K562 (cell line): Measurements from ENCODE around the gene ZSWIM8. TPM values are rescaled to one million over a fixed set of nuclear protein-coding genes. Genes with fewer than 3 reads are reported as not detected.

Source experiments
- ATAC-seq: fragments of 200-7000 bp; cut with Tn5 transposase; 3 replicates; pipeline ENCODE4 v1.9.1; 2020; ENCODE audit warnings: moderate library complexity
- BruUV-seq: library from RNA; stranded (reverse); fragments of 400-500 nt; replicated peaks from 2 replicates; lab custom pipeline; 2021; lab: Mats Ljungman, UMichigan
- CTCF ChIA-PET: fragments of 300-600 bp; formaldehyde crosslinking; extraction: SDS; loops from one replicate; lab custom pipeline; 2021; ENCODE audit warnings: low intra/inter-chr PET ratio; lab: Yijun Ruan, JAX
- POLR2A ChIA-PET: fragments of 300-600, 350-650 bp; sonication (Branson Sonifier 250); formaldehyde crosslinking; extraction: SDS; loops from one replicate; lab custom pipeline; 2021; ENCODE audit warnings: antibody characterized with exemption, inconsistent platforms; lab: Yijun Ruan, JAX
- DNase-seq, 4 experiments: peaks; one replicate each; pipeline versions ENCODE4 v3.0.0 to v3.0.0-alpha.2; 2011 to 2018; ENCODE audit warnings: low spot score in 3 of 4, mixed read lengths in 3 of 4; ENCODE audit errors: extremely low read depth in 1 of 4
- FAIRE-seq: peaks from 2 replicates; lab custom pipeline; 2011; peaks lifted over from hg19 to GRCh38; lab: Jason Lieb, UNC
- H2AFZ ChIP-seq: 2 replicates; pipeline ENCODE4 v1.6.0; 2011; ENCODE audit warnings: low read depth, low read length, control low read depth, inconsistent platforms
- H3K27ac ChIP-seq: fragments of 200-600 bp; 3 replicates; pipeline ENCODE4 v1.8.0; 2011; ENCODE audit warnings: low read depth, mild to moderate bottlenecking, control low read depth, inconsistent platforms, low read length, moderate library complexity, mixed read lengths; ENCODE audit errors: extremely low read depth
- H3K27me3 ChIP-seq, 2 experiments: fragments of 300-600 bp in 1 of 2; 2 replicates in 1 of 2; 3 replicates in 1 of 2; pipeline versions ENCODE4 v1.6.0 to v1.8.0; 2011; ENCODE audit warnings: inconsistent platforms in 2 of 2, low read length in 2 of 2, mild to moderate bottlenecking in 1 of 2, mixed read lengths in 1 of 2, moderate library complexity in 1 of 2; ENCODE audit not compliant: control insufficient read depth in 2 of 2, insufficient read depth in 2 of 2
- H3K36me3 ChIP-seq: fragments of 300-600 bp; 3 replicates; pipeline ENCODE4 v1.8.0; 2011; ENCODE audit warnings: mild to moderate bottlenecking, low read length, inconsistent platforms; ENCODE audit not compliant: control insufficient read depth, insufficient read depth
- H3K4me1 ChIP-seq, 2 experiments: fragments of 200-600 bp in 1 of 2; replicated peaks in 1 of 2; 2 replicates in 1 of 2; 3 replicates in 1 of 2; pipeline versions ENCODE4 v1.5.1 to v1.8.0; 2011; ENCODE audit warnings: inconsistent platforms in 2 of 2, low read length in 2 of 2, mild to moderate bottlenecking in 1 of 2, mixed read lengths in 1 of 2, moderate library complexity in 1 of 2; ENCODE audit not compliant: control insufficient read depth in 2 of 2, insufficient read depth in 2 of 2
- H3K4me2 ChIP-seq: 2 replicates; pipeline ENCODE4 v1.6.1; 2011; ENCODE audit warnings: low read length, control low read depth, inconsistent platforms, mixed read lengths; ENCODE audit not compliant: insufficient read depth
- H3K4me3 ChIP-seq: fragments of 200-600 bp; sonication (generic), shearing (Covaris generic); 2 replicates; pipeline ENCODE4 v1.5.1; 2016; ENCODE audit warnings: control low read depth, inconsistent platforms
- H3K79me2 ChIP-seq: fragments of 200-600 bp; 3 replicates; pipeline ENCODE4 v1.8.0; 2011; ENCODE audit warnings: low read length, inconsistent platforms; ENCODE audit not compliant: control insufficient read depth, insufficient read depth
- H3K9ac ChIP-seq, 2 experiments: 2 replicates each; pipeline versions ENCODE4 v1.6.0 to v1.6.1; 2011; ENCODE audit warnings: low read depth in 2 of 2, low read length in 2 of 2, control low read depth in 1 of 2, inconsistent platforms in 1 of 2, mild to moderate bottlenecking in 1 of 2, mixed read lengths in 1 of 2; ENCODE audit not compliant: insufficient read depth in 1 of 2
- H3K9me1 ChIP-seq: one replicate; pipeline ENCODE4 v1.6.0; 2011; ENCODE audit warnings: inconsistent platforms, mild to moderate bottlenecking, low read length, moderate library complexity; ENCODE audit not compliant: control insufficient read depth, insufficient read depth
- H3K9me3 ChIP-seq: replicated peaks from 2 replicates; pipeline ENCODE4 v1.5.1; 2011; ENCODE audit warnings: low read depth, low read length, inconsistent platforms; ENCODE audit not compliant: control insufficient read depth, insufficient read depth
- H4K20me1 ChIP-seq: replicated peaks from 2 replicates; pipeline ENCODE4 v1.6.1; 2011; ENCODE audit warnings: low read length, inconsistent platforms, mixed read lengths; ENCODE audit not compliant: control insufficient read depth, insufficient read depth
- BRF1 ChIP-seq: IDR thresholded peaks from 3 replicates; pipeline ENCODE4 v1.6.1; 2011; ENCODE audit warnings: borderline replicate concordance, mild to moderate bottlenecking; ENCODE audit not compliant: insufficient read length; ENCODE audit errors: extremely low read depth
- ELF1 ChIP-seq: fragments of 200-800 bp; sonication (Bioruptor generic); IDR thresholded peaks from 2 replicates; pipeline ENCODE4 v1.6.1; 2016; ENCODE audit warnings: missing genetic modification characterization, missing compliant biosample characterization
- ELK3 ChIP-seq: fragments of 450-650 bp; formaldehyde crosslinking; IDR thresholded peaks from 2 replicates; pipeline ENCODE4 v1.4.0; 2020; ENCODE audit warnings: mild to moderate bottlenecking
- FOXJ2 ChIP-seq: fragments of 200-800 bp; sonication (Bioruptor generic); IDR thresholded peaks from 2 replicates; pipeline ENCODE4 v1.6.1; 2016; ENCODE audit warnings: missing genetic modification characterization, missing compliant biosample characterization
- GATAD2B ChIP-seq: fragments of 450-650 bp; IDR thresholded peaks from 2 replicates; pipeline ENCODE4 v1.6.1; 2017; ENCODE audit warnings: mild to moderate bottlenecking, borderline replicate concordance
- GTF2B ChIP-seq: IDR thresholded peaks from 2 replicates; pipeline ENCODE4 v1.6.1; 2011; ENCODE audit not compliant: insufficient read length; ENCODE audit errors: extremely low read depth
- HNRNPH1 ChIP-seq: fragments of 200-400 bp; formaldehyde crosslinking; optimal IDR thresholded peaks from 2 replicates; pipeline ENCODE3; 2017; ENCODE audit warnings: low read depth, mild to moderate bottlenecking, low read length, moderate library complexity
- KLF16 ChIP-seq: IDR thresholded peaks from 2 replicates; pipeline ENCODE4 v1.6.1; 2016; ENCODE audit warnings: antibody characterized with exemption
- VEZF1 ChIP-seq: fragments of 200-800 bp; sonication (Bioruptor generic); IDR thresholded peaks from 2 replicates; pipeline ENCODE4 v1.6.1; 2017; ENCODE audit warnings: missing genetic modification characterization, missing compliant biosample characterization
- ZNF23 ChIP-seq: fragments of 250-450 bp; sonication (Bioruptor Pico); IDR thresholded peaks from 2 replicates; pipeline ENCODE4 v1.4.0; 2020; ENCODE audit warnings: mild to moderate bottlenecking
- ZNF232 ChIP-seq: sonication (generic); formaldehyde crosslinking; IDR thresholded peaks from 2 replicates; pipeline ENCODE4 v1.8.0; 2022; ENCODE audit warnings: mild to moderate bottlenecking, missing genetic modification reagents
- ZNF740 ChIP-seq, 3 experiments: fragments of 200-800 bp in 1 of 3; sonication (Bioruptor generic) in 1 of 3; sonication (generic) in 1 of 3; formaldehyde crosslinking in 1 of 3; IDR thresholded peaks; 2 replicates each; pipeline versions ENCODE4 v1.6.1 to v1.8.0; 2016 to 2022; ENCODE audit warnings: mild to moderate bottlenecking in 2 of 3, missing compliant biosample characterization in 2 of 3, missing genetic modification characterization in 2 of 3, missing genetic modification reagents in 1 of 3
- WGBS: fragments of 100-300 bp; shearing (Covaris generic); methylation state at CpG from one replicate; pipeline ENCODE4 v1.1.6; 2016; ENCODE audit warnings: low coverage, mixed read lengths; ENCODE audit not compliant: insufficient coverage; ENCODE audit errors: missing lambda C conversion rate; 5-methylcytosine and 5-hydroxymethylcytosine counted together
- in situ Hi-C: fragments of 300-500 bp; cut with MboI; formaldehyde crosslinking; loops from 4 replicates; pipeline ENCODE4 v1.15.0; 2018; ENCODE audit warnings: inconsistent platforms, mixed read lengths
- intact Hi-C: fragments of 100-400 bp; cut with micrococcal nuclease; formaldehyde crosslinking; loops from 2 replicates; pipeline ENCODE4 v1.14.2; 2022
- polyA plus RNA-seq, 8 experiments: library from polyadenylated mRNA; depleted of rRNA in 4 of 8; stranded (reverse) in 5 of 8; unstranded in 3 of 8; fragments of >200 nt; fragmentation: Nextera tagmentation in 2 of 8; fragmentation: Illumina TruSeq in 1 of 8; extraction: Ambion mirVana in 2 of 8; extraction: Trizol in 1 of 8; gene quantifications; 2 replicates each; pipeline versions ENCODE4 v1.2.1 to v1.2.3, GENCODE V29; 2011 to 2014; ENCODE audit warnings: inconsistent platforms in 1 of 8, missing spikeins in 1 of 8
- total RNA-seq, 7 experiments: library from RNA; depleted of rRNA in 6 of 7; stranded (reverse); fragments of >200 nt in 6 of 7; fragmentation: Illumina TruSeq in 2 of 7; extraction: Trizol in 2 of 7; gene quantifications; 2 replicates each; pipeline versions ENCODE4 v1.2.1 to v1.2.3, GENCODE V29; 2011 to 2021; ENCODE audit warnings: low replicate concordance in 1 of 7
- TF ChIP-seq, protein P1 (sequence below): fragments of 450-650 bp; conservative IDR thresholded peaks from 2 replicates; pipeline ENCODE4 v1.6.1; 2016; ENCODE audit warnings: missing genetic modification characterization, low read depth, mild to moderate bottlenecking, missing compliant biosample characterization, moderate library complexity
- TF ChIP-seq, protein P2 (sequence below), 2 experiments: fragments of 450-650 bp in 1 of 2; sonication (generic) in 1 of 2; formaldehyde crosslinking; conservative IDR thresholded peaks; 2 replicates each; pipeline versions ENCODE4 v1.4.0 to v1.8.1; 2020 to 2022; ENCODE audit warnings: mild to moderate bottlenecking in 1 of 2, missing genetic modification reagents in 1 of 2

Gene ZSWIM8
- total and polyA plus RNA-seq, 9 of the 15 experiments (the other 6 are each of a cell fraction or from before 2014, with no cell fraction given) = 5.6 to 47.8 (median 26.7) TPM

GRCh38 chr10:73781548-73781878, 3.9 kb upstream of the ZSWIM8 start:
- Histone ChIP-seq H3K9ac (peak overlapping the region; percentile 95 to 96), H3K4me1 (peaks cover 14 to 30% of the 10 kb centered on the region in 2 experiments), H3K4me3 (peak overlapping the region; percentile 81), H4K20me1 (no peaks in the 10 kb centered on the region; the same call in 1 of the 2 replicates), H3K36me3 (peaks cover 44% of the 10 kb centered on the region), H3K4me2 (peak overlapping the region; percentile 96), H2AFZ (peak overlapping the region; percentile 94), H3K9me3 (no peaks in the 10 kb centered on the region), H3K9me1 (no peaks in the 10 kb centered on the region), H3K27me3 (no peaks in the 10 kb centered on the region), H3K27ac (peak overlapping the region; percentile 92), H3K79me2 (peaks cover 88% of the 10 kb centered on the region)
- ATAC-seq (peak; percentile 24), FAIRE-seq (no peak), DNase-seq (no peak)
- intact Hi-C loops (loop anchor here (10.0 kb wide), 1 partner anchor 323 kb away; no protein-coding TSS in a partner anchor), in situ Hi-C loops (no loop called here)
- ChIA-PET CTCF (no interaction called here), POLR2A (interaction anchor here (0.6 to 6.2 kb wide), 18 partner anchors 10 to 340 kb away, joined by 3 to 113 read pairs (median 4); a partner anchor contains a TSS)
- 1% methylated on average over 14 of the region's 14 CpGs for WGBS
- BruUV-seq = no TSS peak
- no peak for TF ChIP-seq ZNF23 (CRISPR knock-in tag)
- TF ChIP-seq, protein P1, sequence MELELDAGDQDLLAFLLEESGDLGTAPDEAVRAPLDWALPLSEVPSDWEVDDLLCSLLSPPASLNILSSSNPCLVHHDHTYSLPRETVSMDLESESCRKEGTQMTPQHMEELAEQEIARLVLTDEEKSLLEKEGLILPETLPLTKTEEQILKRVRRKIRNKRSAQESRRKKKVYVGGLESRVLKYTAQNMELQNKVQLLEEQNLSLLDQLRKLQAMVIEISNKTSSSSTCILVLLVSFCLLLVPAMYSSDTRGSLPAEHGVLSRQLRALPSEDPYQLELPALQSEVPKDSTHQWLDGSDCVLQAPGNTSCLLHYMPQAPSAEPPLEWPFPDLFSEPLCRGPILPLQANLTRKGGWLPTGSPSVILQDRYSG (tag) = no peak
- TF ChIP-seq BRF1 = no peak
- TF ChIP-seq ZNF232 (CRISPR knock-in tag) = no peak
- TF ChIP-seq ELF1 (tag) = 0 out of 2 replicates have a peak, but pooled peaks have one; percentile 15
- no peak for TF ChIP-seq ELK3 (CRISPR knock-in tag)
- no peak for TF ChIP-seq HNRNPH1
- peak; percentile 0; the same call in 1 of the 2 replicates for TF ChIP-seq ZNF740 (CRISPR knock-in tag; IDR thresholded peaks at IDR 0.05)
- 0 out of 4 replicates have a peak, but pooled peaks of 1 of the 2 experiments have one; percentile 53 for TF ChIP-seq ZNF740 (tag; IDR thresholded peaks at IDR 0.05)
- TF ChIP-seq VEZF1 (CRISPR knock-in tag) = peak; percentile 24; the same call in 1 of the 2 replicates
- no peak for TF ChIP-seq FOXJ2 (tag)
- no peak for TF ChIP-seq GTF2B
- TF ChIP-seq KLF16 = no peak
- TF ChIP-seq, protein P2, sequence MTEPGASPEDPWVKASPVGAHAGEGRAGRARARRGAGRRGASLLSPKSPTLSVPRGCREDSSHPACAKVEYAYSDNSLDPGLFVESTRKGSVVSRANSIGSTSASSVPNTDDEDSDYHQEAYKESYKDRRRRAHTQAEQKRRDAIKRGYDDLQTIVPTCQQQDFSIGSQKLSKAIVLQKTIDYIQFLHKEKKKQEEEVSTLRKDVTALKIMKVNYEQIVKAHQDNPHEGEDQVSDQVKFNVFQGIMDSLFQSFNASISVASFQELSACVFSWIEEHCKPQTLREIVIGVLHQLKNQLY (CRISPR knock-in tag; conservative IDR thresholded peaks at IDR 0.05) = no peak
- 0 out of 2 replicates have a peak, but pooled peaks have one; percentile 15 for TF ChIP-seq GATAD2B
